HCT116 (cell line): ENCODE results near the gene FMN1. TPM values are rescaled to one million over a fixed set of nuclear protein-coding genes. Genes with fewer than 3 reads are reported as not detected.

Experiments
- ATAC-seq: fragments of 200-7000 bp; cut with Tn5 transposase; 2 replicates; pipeline ENCODE4 v1.9.1; 2020; ENCODE audit warnings: mild to moderate bottlenecking, moderate library complexity
- BruUV-seq: library from RNA; stranded (reverse); fragments of 400-500 nt; replicated peaks from 2 replicates; lab custom pipeline; 2021; lab: Mats Ljungman, UMichigan
- CTCF ChIA-PET: fragments of 300-600 bp; sonication (Branson Sonifier 250); formaldehyde crosslinking; loops from one replicate; lab custom pipeline; 2021; ENCODE audit warnings: antibody characterized with exemption; lab: Charles Lee
- POLR2A ChIA-PET: fragments of 300-600, 350-600 bp; sonication (Branson Sonifier 250); formaldehyde crosslinking; loops from one replicate; lab custom pipeline; 2021; ENCODE audit warnings: antibody characterized with exemption; lab: Charles Lee
- RAD21 ChIA-PET, 2 experiments: fragments of 300-600 bp; sonication (Branson Sonifier 250); formaldehyde crosslinking; loops; one replicate each; lab custom pipeline; 2023; ENCODE audit warnings: low total read pairs in 2 of 2; ENCODE audit not compliant: uncharacterized antibody in 2 of 2, unreplicated experiment in 2 of 2, low non-redundant PET in 1 of 2; lab: Charles Lee
- DNase-seq: peaks from one replicate; pipeline ENCODE4 v3.0.0-alpha.2; 2010; ENCODE audit warnings: low read depth, low spot score
- H2AFZ ChIP-seq: fragments of 200-600 bp; shearing (Covaris generic), sonication (generic); 2 replicates; pipeline ENCODE4 v1.6.1; 2017; ENCODE audit warnings: low read depth, mixed run types, mixed read lengths, antibody characterized with exemption, low read length; ENCODE audit not compliant: poor library complexity, severe bottlenecking
- H3K27ac ChIP-seq: 2 replicates; pipeline ENCODE4 v1.5.1; 2012; ENCODE audit warnings: low read depth, low read length
- H3K27me3 ChIP-seq: fragments of 200-600 bp; sonication (generic); 2 replicates; pipeline ENCODE4 v1.6.1; 2016; ENCODE audit warnings: mixed run types, low read length, mixed read lengths; ENCODE audit not compliant: insufficient read depth
- H3K36me3 ChIP-seq, 2 experiments: fragments of 200-500 bp in 1 of 2; fragments of 200-600 bp in 1 of 2; sonication (Bioruptor generic) in 1 of 2; sonication (generic) in 1 of 2; 2 replicates each; pipeline versions ENCODE4 v1.5.1 to v1.6.1; 2014 to 2016; ENCODE audit warnings: low read length in 2 of 2, inconsistent platforms in 1 of 2, mixed read lengths in 1 of 2, mixed run types in 1 of 2; ENCODE audit not compliant: insufficient read depth in 2 of 2, control insufficient read depth in 1 of 2
- H3K4me1 ChIP-seq, 2 experiments: fragments of 200-600 bp in 1 of 2; sonication (generic) in 1 of 2; 2 replicates each; pipeline versions ENCODE4 v1.5.1 to v1.6.1; 2012 to 2017; ENCODE audit warnings: low read length in 2 of 2, inconsistent platforms in 1 of 2, mild to moderate bottlenecking in 1 of 2, mixed read lengths in 1 of 2, mixed run types in 1 of 2, moderate library complexity in 1 of 2; ENCODE audit not compliant: insufficient read depth in 2 of 2, control insufficient read depth in 1 of 2
- H3K4me2 ChIP-seq: fragments of 200-600 bp; sonication (generic); 2 replicates; pipeline ENCODE4 v1.6.1; 2017; ENCODE audit warnings: mixed run types, low read length, mixed read lengths
- H3K4me3 ChIP-seq, 2 experiments: fragments of 200-600 bp in 1 of 2; sonication (generic) in 1 of 2; replicated peaks in 1 of 2; 2 replicates each; pipeline ENCODE4 v1.5.1; 2011 to 2016; ENCODE audit warnings: low read length in 2 of 2, control low read depth in 1 of 2, low read depth in 1 of 2, mild to moderate bottlenecking in 1 of 2, mixed read lengths in 1 of 2, mixed run types in 1 of 2
- H3K79me2 ChIP-seq: fragments of 200-600 bp; sonication (generic); 2 replicates; pipeline ENCODE4 v1.6.1; 2017; ENCODE audit warnings: mild to moderate bottlenecking, mixed run types, low read length, moderate library complexity, mixed read lengths; ENCODE audit not compliant: insufficient read depth
- H3K9ac ChIP-seq: fragments of 200-600 bp; sonication (generic); 2 replicates; pipeline ENCODE4 v1.6.1; 2016; ENCODE audit warnings: low read length, mixed read lengths
- H3K9me2 ChIP-seq: fragments of 200-600 bp; sonication (generic), shearing (Covaris generic); 2 replicates; pipeline ENCODE4 v1.6.1; 2017; ENCODE audit warnings: mixed run types, mild to moderate bottlenecking, moderate library complexity; ENCODE audit not compliant: insufficient read depth
- H3K9me3 ChIP-seq, 2 experiments: fragments of 200-500 bp in 1 of 2; fragments of 200-600 bp in 1 of 2; sonication (Bioruptor generic) in 1 of 2; sonication (generic) in 1 of 2; 2 replicates each; pipeline ENCODE4 v1.6.1; 2014 to 2017; ENCODE audit warnings: low read length in 2 of 2, mixed read lengths in 2 of 2, inconsistent platforms in 1 of 2, low read depth in 1 of 2, mild to moderate bottlenecking in 1 of 2, mixed run types in 1 of 2, moderate library complexity in 1 of 2; ENCODE audit not compliant: control insufficient read depth in 1 of 2, insufficient read depth in 1 of 2
- H4K20me1 ChIP-seq: fragments of 200-600 bp; sonication (generic), shearing (Covaris generic); 2 replicates; pipeline ENCODE4 v1.6.1; 2017; ENCODE audit warnings: mixed run types, mild to moderate bottlenecking, moderate library complexity; ENCODE audit not compliant: insufficient read depth
- CEBPB ChIP-seq: IDR thresholded peaks from 2 replicates; pipeline ENCODE4 v1.6.1; 2012; ENCODE audit warnings: low read depth
- ELF1 ChIP-seq: IDR thresholded peaks from 2 replicates; pipeline ENCODE4 v1.6.1; 2012; ENCODE audit warnings: low read depth, borderline replicate concordance
- EZH2 ChIP-seq: fragments of 200-600 bp; sonication (generic); IDR thresholded peaks from 2 replicates; pipeline ENCODE4 v1.6.1; 2017; ENCODE audit warnings: antibody characterized with exemption, mixed run types
- EZH2phosphoT487 ChIP-seq: fragments of 200-600 bp; IDR thresholded peaks from 2 replicates; pipeline ENCODE4 v1.6.1; 2018; ENCODE audit warnings: antibody characterized with exemption, borderline replicate concordance
- POLR2A ChIP-seq: IDR thresholded peaks from 2 replicates; pipeline ENCODE4 v1.7.0; 2011; ENCODE audit warnings: borderline replicate concordance; ENCODE audit not compliant: insufficient read depth, insufficient read length; ENCODE audit errors: extremely low read depth
- POLR2AphosphoS5 ChIP-seq: IDR thresholded peaks from 2 replicates; pipeline ENCODE4 v1.6.1; 2011; ENCODE audit warnings: mild to moderate bottlenecking, low read depth, low read length, moderate library complexity
- RAD21 ChIP-seq: IDR thresholded peaks from 2 replicates; pipeline ENCODE4 v1.6.1; 2012; ENCODE audit warnings: low read depth, mild to moderate bottlenecking
- SP1 ChIP-seq: IDR thresholded peaks from 2 replicates; pipeline ENCODE4 v1.6.1; 2012; ENCODE audit warnings: low read depth
- SRF ChIP-seq: IDR thresholded peaks from 2 replicates; pipeline ENCODE4 v1.6.1; 2012; ENCODE audit warnings: low read depth
- TCF7L2 ChIP-seq: IDR thresholded peaks from 2 replicates; pipeline ENCODE4 v1.7.0; 2011; ENCODE audit warnings: borderline replicate concordance, inconsistent platforms; ENCODE audit not compliant: insufficient read depth, insufficient read length; ENCODE audit errors: extremely low read depth
- ZFX ChIP-seq: fragments of 450-650 bp; IDR thresholded peaks from 2 replicates; pipeline ENCODE4 v1.6.1; 2017
- ZNF274 ChIP-seq: fragments of 200-500 bp; sonication (Bioruptor generic); IDR thresholded peaks from 2 replicates; pipeline ENCODE4 v1.6.1; 2014; ENCODE audit warnings: mild to moderate bottlenecking, low read depth, low read length, inconsistent platforms
- intact Hi-C: fragments of 100-400 bp; cut with micrococcal nuclease; formaldehyde crosslinking; loops from 2 replicates; pipeline ENCODE4 v1.10.0; 2022
- total RNA-seq: library from RNA; stranded (reverse); gene quantifications from one replicate; pipeline ENCODE4 v1.2.1, GENCODE V29; 2021; ENCODE audit not compliant: unreplicated experiment
- TF ChIP-seq, protein P1 (sequence below): IDR thresholded peaks from 2 replicates; pipeline ENCODE4 v1.6.1; 2012
- TF ChIP-seq, protein P2 (sequence below), 3 experiments: fragments of 200-600 bp in 1 of 3; sonication (generic) in 1 of 3; IDR thresholded peaks in 2 of 3; conservative IDR thresholded peaks in 1 of 3; 2 replicates each; pipeline ENCODE4 v1.5.1; 2012 to 2017; ENCODE audit warnings: low read depth in 2 of 3, low read length in 2 of 3, antibody characterized with exemption in 1 of 3, borderline replicate concordance in 1 of 3, control low read depth in 1 of 3, mild to moderate bottlenecking in 1 of 3, mixed read lengths in 1 of 3, mixed run types in 1 of 3, moderate library complexity in 1 of 3; ENCODE audit not compliant: insufficient read depth in 1 of 3
- TF ChIP-seq, protein P3 (sequence below): IDR thresholded peaks from 2 replicates; pipeline ENCODE4 v1.6.1; 2012
- TF ChIP-seq, protein P4 (sequence below): IDR thresholded peaks from 2 replicates; pipeline ENCODE4 v1.6.1; 2012; ENCODE audit warnings: low read depth

Gene FMN1
- total RNA-seq, 1 experiment from 2014 or later: 0.39 TPM

DNA sequence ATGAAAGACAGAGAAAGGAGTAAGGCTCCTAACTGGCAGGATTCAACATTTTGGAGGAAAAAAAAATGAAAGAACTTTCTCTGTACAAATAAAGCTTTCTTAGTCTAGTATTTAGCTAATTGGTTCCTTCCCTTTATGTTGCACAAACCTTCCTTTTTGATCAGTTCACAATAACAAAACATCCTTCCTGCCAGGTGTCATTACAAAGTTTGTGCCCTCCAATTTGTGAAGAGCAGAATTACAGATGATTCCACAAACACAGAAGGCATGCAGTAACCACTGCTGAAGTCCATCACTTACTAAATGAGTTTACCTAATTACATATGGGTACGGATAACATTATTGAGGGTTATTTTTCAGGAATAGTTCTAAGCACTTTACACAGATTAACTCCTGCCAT is 179.9 kb downstream of the FMN1 start:
- intact Hi-C loops: no loop called here
- CTCF ChIA-PET: interaction anchor here (1.4 kb wide), 1 partner anchor 18 kb away, joined by 6 read pairs; no protein-coding TSS in a partner anchor
- no peak for TF ChIP-seq RAD21
- no peak for TF ChIP-seq TCF7L2
- no peak for TF ChIP-seq SRF
- no peak for TF ChIP-seq ELF1
- TF ChIP-seq EZH2phosphoT487: no peak
- no peak for TF ChIP-seq ZFX
- TF ChIP-seq, protein P1, sequence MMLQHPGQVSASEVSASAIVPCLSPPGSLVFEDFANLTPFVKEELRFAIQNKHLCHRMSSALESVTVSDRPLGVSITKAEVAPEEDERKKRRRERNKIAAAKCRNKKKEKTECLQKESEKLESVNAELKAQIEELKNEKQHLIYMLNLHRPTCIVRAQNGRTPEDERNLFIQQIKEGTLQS: no peak
- TF ChIP-seq CEBPB: no peak
- TF ChIP-seq, protein P2, sequence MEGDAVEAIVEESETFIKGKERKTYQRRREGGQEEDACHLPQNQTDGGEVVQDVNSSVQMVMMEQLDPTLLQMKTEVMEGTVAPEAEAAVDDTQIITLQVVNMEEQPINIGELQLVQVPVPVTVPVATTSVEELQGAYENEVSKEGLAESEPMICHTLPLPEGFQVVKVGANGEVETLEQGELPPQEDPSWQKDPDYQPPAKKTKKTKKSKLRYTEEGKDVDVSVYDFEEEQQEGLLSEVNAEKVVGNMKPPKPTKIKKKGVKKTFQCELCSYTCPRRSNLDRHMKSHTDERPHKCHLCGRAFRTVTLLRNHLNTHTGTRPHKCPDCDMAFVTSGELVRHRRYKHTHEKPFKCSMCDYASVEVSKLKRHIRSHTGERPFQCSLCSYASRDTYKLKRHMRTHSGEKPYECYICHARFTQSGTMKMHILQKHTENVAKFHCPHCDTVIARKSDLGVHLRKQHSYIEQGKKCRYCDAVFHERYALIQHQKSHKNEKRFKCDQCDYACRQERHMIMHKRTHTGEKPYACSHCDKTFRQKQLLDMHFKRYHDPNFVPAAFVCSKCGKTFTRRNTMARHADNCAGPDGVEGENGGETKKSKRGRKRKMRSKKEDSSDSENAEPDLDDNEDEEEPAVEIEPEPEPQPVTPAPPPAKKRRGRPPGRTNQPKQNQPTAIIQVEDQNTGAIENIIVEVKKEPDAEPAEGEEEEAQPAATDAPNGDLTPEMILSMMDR (IDR thresholded peaks at IDR 0.05 in 2 of 3, conservative IDR thresholded peaks at IDR 0.05 in 1 of 3; ENCODE audit: borderline replicate concordance in 1 of 3, insufficient read depth in 1 of 3, low read depth in 2 of 3, low read length in 2 of 3): no peak
- TF ChIP-seq, protein P3, sequence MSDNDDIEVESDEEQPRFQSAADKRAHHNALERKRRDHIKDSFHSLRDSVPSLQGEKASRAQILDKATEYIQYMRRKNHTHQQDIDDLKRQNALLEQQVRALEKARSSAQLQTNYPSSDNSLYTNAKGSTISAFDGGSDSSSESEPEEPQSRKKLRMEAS: no peak
- no peak for TF ChIP-seq ZNF274
- TF ChIP-seq, protein P4, sequence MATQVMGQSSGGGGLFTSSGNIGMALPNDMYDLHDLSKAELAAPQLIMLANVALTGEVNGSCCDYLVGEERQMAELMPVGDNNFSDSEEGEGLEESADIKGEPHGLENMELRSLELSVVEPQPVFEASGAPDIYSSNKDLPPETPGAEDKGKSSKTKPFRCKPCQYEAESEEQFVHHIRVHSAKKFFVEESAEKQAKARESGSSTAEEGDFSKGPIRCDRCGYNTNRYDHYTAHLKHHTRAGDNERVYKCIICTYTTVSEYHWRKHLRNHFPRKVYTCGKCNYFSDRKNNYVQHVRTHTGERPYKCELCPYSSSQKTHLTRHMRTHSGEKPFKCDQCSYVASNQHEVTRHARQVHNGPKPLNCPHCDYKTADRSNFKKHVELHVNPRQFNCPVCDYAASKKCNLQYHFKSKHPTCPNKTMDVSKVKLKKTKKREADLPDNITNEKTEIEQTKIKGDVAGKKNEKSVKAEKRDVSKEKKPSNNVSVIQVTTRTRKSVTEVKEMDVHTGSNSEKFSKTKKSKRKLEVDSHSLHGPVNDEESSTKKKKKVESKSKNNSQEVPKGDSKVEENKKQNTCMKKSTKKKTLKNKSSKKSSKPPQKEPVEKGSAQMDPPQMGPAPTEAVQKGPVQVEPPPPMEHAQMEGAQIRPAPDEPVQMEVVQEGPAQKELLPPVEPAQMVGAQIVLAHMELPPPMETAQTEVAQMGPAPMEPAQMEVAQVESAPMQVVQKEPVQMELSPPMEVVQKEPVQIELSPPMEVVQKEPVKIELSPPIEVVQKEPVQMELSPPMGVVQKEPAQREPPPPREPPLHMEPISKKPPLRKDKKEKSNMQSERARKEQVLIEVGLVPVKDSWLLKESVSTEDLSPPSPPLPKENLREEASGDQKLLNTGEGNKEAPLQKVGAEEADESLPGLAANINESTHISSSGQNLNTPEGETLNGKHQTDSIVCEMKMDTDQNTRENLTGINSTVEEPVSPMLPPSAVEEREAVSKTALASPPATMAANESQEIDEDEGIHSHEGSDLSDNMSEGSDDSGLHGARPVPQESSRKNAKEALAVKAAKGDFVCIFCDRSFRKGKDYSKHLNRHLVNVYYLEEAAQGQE: no peak
- no peak for TF ChIP-seq SP1
- TF ChIP-seq POLR2AphosphoS5: no peak
- TF ChIP-seq POLR2A: no peak
- TF ChIP-seq EZH2: no peak

More for the DNA sequence above, 179.9 kb downstream of the FMN1 start:
- H3K4me2 ChIP-seq: no peak overlapping the region
- no TSS peak for BruUV-seq
- peaks cover 3 to 12% of the 10 kb centered on the region in 2 experiments; a peak in 3 of 4 replicates for H3K4me1 ChIP-seq
- H4K20me1 ChIP-seq: no peaks in the 10 kb centered on the region
- no peak for ATAC-seq
- H3K9me3 ChIP-seq: no peaks in the 10 kb centered on the region
- POLR2A ChIA-PET: interaction anchor here (1.0 kb wide), 1 partner anchor 8 kb away, joined by 3 read pairs; no protein-coding TSS in a partner anchor
- H2AFZ ChIP-seq: no peak overlapping the region
- no peak overlapping the region for H3K4me3 ChIP-seq
- no peaks in the 10 kb centered on the region for H3K27me3 ChIP-seq
- H3K79me2 ChIP-seq: no peaks in the 10 kb centered on the region
- H3K27ac ChIP-seq: no peak overlapping the region
- no peak for DNase-seq
- no peaks in the 10 kb centered on the region for H3K36me3 ChIP-seq
- RAD21 ChIA-PET: no interaction called here
- no peak overlapping the region for H3K9ac ChIP-seq
- no peaks in the 10 kb centered on the region for H3K9me2 ChIP-seq
